ENCODE data around the gene ZBED2.

- no peak for TF ChIP-seq POLR2AphosphoS5 (IDR thresholded peaks at IDR 0.05; ENCODE audit: low read depth, low read length)
- TF ChIP-seq, protein P1, sequence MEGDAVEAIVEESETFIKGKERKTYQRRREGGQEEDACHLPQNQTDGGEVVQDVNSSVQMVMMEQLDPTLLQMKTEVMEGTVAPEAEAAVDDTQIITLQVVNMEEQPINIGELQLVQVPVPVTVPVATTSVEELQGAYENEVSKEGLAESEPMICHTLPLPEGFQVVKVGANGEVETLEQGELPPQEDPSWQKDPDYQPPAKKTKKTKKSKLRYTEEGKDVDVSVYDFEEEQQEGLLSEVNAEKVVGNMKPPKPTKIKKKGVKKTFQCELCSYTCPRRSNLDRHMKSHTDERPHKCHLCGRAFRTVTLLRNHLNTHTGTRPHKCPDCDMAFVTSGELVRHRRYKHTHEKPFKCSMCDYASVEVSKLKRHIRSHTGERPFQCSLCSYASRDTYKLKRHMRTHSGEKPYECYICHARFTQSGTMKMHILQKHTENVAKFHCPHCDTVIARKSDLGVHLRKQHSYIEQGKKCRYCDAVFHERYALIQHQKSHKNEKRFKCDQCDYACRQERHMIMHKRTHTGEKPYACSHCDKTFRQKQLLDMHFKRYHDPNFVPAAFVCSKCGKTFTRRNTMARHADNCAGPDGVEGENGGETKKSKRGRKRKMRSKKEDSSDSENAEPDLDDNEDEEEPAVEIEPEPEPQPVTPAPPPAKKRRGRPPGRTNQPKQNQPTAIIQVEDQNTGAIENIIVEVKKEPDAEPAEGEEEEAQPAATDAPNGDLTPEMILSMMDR (IDR thresholded peaks at IDR 0.05) = no peak
- TF ChIP-seq, protein P2, sequence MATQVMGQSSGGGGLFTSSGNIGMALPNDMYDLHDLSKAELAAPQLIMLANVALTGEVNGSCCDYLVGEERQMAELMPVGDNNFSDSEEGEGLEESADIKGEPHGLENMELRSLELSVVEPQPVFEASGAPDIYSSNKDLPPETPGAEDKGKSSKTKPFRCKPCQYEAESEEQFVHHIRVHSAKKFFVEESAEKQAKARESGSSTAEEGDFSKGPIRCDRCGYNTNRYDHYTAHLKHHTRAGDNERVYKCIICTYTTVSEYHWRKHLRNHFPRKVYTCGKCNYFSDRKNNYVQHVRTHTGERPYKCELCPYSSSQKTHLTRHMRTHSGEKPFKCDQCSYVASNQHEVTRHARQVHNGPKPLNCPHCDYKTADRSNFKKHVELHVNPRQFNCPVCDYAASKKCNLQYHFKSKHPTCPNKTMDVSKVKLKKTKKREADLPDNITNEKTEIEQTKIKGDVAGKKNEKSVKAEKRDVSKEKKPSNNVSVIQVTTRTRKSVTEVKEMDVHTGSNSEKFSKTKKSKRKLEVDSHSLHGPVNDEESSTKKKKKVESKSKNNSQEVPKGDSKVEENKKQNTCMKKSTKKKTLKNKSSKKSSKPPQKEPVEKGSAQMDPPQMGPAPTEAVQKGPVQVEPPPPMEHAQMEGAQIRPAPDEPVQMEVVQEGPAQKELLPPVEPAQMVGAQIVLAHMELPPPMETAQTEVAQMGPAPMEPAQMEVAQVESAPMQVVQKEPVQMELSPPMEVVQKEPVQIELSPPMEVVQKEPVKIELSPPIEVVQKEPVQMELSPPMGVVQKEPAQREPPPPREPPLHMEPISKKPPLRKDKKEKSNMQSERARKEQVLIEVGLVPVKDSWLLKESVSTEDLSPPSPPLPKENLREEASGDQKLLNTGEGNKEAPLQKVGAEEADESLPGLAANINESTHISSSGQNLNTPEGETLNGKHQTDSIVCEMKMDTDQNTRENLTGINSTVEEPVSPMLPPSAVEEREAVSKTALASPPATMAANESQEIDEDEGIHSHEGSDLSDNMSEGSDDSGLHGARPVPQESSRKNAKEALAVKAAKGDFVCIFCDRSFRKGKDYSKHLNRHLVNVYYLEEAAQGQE (IDR thresholded peaks at IDR 0.05; ENCODE audit: insufficient read depth in 1 of 2, low read depth in 2 of 2, low read length in 1 of 2) = no peak
- no peak for TF ChIP-seq SIN3A (IDR thresholded peaks at IDR 0.05; ENCODE audit: borderline replicate concordance, insufficient read depth, low read depth, low read length)
These were observed 31.9 kb upstream of the ZBED2 start for GRCh38 chr3:111627092-111627491.

Measured in Panc1 (cell line).